KMS-11 (cell line): Measurements from ENCODE around the gene STIM2.

Experiments
- H2AFZ ChIP-seq: fragments of 200-600 bp; sonication (generic); 2 replicates; pipeline ENCODE4 v1.6.1; 2016; ENCODE audit warnings: antibody characterized with exemption, mixed run types, low read depth
- H3K27ac ChIP-seq: fragments of 200-600 bp; sonication (generic); 2 replicates; pipeline ENCODE4 v1.6.1; 2016; ENCODE audit warnings: mild to moderate bottlenecking, mixed run types
- H3K27me3 ChIP-seq: fragments of 200-600 bp; sonication (generic); 2 replicates; pipeline ENCODE4 v1.6.1; 2017; ENCODE audit warnings: mild to moderate bottlenecking, low read depth, mixed run types, moderate library complexity; ENCODE audit not compliant: insufficient read depth
- H3K36me3 ChIP-seq: fragments of 200-600 bp; sonication (generic); 2 replicates; pipeline ENCODE4 v1.6.1; 2017; ENCODE audit warnings: mild to moderate bottlenecking, mixed run types; ENCODE audit not compliant: insufficient read depth
- H3K4me1 ChIP-seq: fragments of 200-600 bp; sonication (generic); 2 replicates; pipeline ENCODE4 v1.6.1; 2016; ENCODE audit warnings: mild to moderate bottlenecking, low read depth, mixed run types; ENCODE audit not compliant: poor library complexity, severe bottlenecking
- H3K4me2 ChIP-seq: fragments of 200-600 bp; sonication (generic); 2 replicates; pipeline ENCODE4 v1.7.0; 2016; ENCODE audit warnings: mild to moderate bottlenecking, mixed run types
- H3K4me3 ChIP-seq: fragments of 200-600 bp; sonication (generic); IDR thresholded peaks from 2 replicates; pipeline ENCODE4 v1.6.1; 2017; ENCODE audit warnings: low read depth, low read length, mixed read lengths; ENCODE audit not compliant: insufficient read depth
- H3K79me2 ChIP-seq: fragments of 200-600 bp; sonication (generic); 2 replicates; pipeline ENCODE4 v1.6.1; 2016; ENCODE audit warnings: low read depth, mixed run types; ENCODE audit not compliant: insufficient read depth
- H3K9ac ChIP-seq: fragments of 200-600 bp; sonication (generic); 2 replicates; pipeline ENCODE4 v1.6.1; 2016; ENCODE audit warnings: mild to moderate bottlenecking, mixed run types
- H4K20me1 ChIP-seq: fragments of 200-600 bp; sonication (generic); 2 replicates; pipeline ENCODE4 v1.6.1; 2016; ENCODE audit warnings: mild to moderate bottlenecking, mixed run types; ENCODE audit not compliant: insufficient read depth
- CTCF ChIP-seq: fragments of 200-600 bp; sonication (generic); conservative IDR thresholded peaks from 2 replicates; pipeline ENCODE4 v1.6.1; 2017; ENCODE audit warnings: low read depth, mild to moderate bottlenecking, antibody characterized with exemption, low read length, moderate library complexity, mixed read lengths

Gene STIM2

GRCh38 chr4:26871611-26872010, 11.0 kb downstream of the STIM2 start:
- Histone ChIP-seq H4K20me1 (no peaks in the 10 kb centered on the region), H3K4me2 (no peak overlapping the region), H3K36me3 (no peaks in the 10 kb centered on the region), H3K4me1 (peaks cover 8% of the 10 kb centered on the region), H3K4me3 (no peak overlapping the region), H2AFZ (no peak overlapping the region), H3K27me3 (no peaks in the 10 kb centered on the region), H3K27ac (no peak overlapping the region), H3K9ac (no peak overlapping the region), H3K79me2 (peaks cover 6% of the 10 kb centered on the region; the same call in 1 of the 2 replicates)
- no peak for TF ChIP-seq CTCF

GRCh38 chr4:26873391-26874026, 12.9 kb downstream of the STIM2 start:
- Histone ChIP-seq H3K79me2 (no peaks in the 10 kb centered on the region), H2AFZ (no peak overlapping the region), H4K20me1 (no peaks in the 10 kb centered on the region), H3K36me3 (no peaks in the 10 kb centered on the region), H3K4me2 (no peak overlapping the region), H3K4me1 (peaks cover 2% of the 10 kb centered on the region), H3K4me3 (no peak overlapping the region), H3K9ac (no peak overlapping the region), H3K27ac (no peak overlapping the region), H3K27me3 (no peaks in the 10 kb centered on the region)
- TF ChIP-seq CTCF, result no peak

GRCh38 chr4:26874110-26874509, 13.5 kb downstream of the STIM2 start:
- Histone ChIP-seq H2AFZ (no peak overlapping the region), H4K20me1 (no peaks in the 10 kb centered on the region), H3K27ac (no peak overlapping the region), H3K4me2 (no peak overlapping the region), H3K4me3 (no peak overlapping the region), H3K4me1 (peaks cover 8% of the 10 kb centered on the region), H3K79me2 (no peaks in the 10 kb centered on the region), H3K27me3 (no peaks in the 10 kb centered on the region), H3K36me3 (no peaks in the 10 kb centered on the region), H3K9ac (no peak overlapping the region)
- no peak for TF ChIP-seq CTCF

- peaks cover 31% of the 10 kb centered on the region for H3K4me1 ChIP-seq
- no peaks in the 10 kb centered on the region for H3K27me3 ChIP-seq
- TF ChIP-seq CTCF, result no peak
- H3K4me3 ChIP-seq, result no peak overlapping the region
- H2AFZ ChIP-seq, result no peak overlapping the region
- H3K79me2 ChIP-seq, result no peaks in the 10 kb centered on the region
- H3K4me2 ChIP-seq, result no peak overlapping the region
- H3K27ac ChIP-seq, result no peak overlapping the region
- H3K9ac ChIP-seq, result no peak overlapping the region
- no peaks in the 10 kb centered on the region for H4K20me1 ChIP-seq
- no peaks in the 10 kb centered on the region for H3K36me3 ChIP-seq
These were observed 16.8 kb downstream of the STIM2 start for GRCh38 chr4:26877406-26877805.
